ENCODE measurements around the gene VN1R5. TPM values are rescaled to one million over a fixed set of nuclear protein-coding genes. Genes with fewer than 3 reads are reported as not detected.

Gene VN1R5
- total and polyA plus RNA-seq, 2 of the 4 experiments (the other 2 are of a cell fraction), result not detected

DNA sequence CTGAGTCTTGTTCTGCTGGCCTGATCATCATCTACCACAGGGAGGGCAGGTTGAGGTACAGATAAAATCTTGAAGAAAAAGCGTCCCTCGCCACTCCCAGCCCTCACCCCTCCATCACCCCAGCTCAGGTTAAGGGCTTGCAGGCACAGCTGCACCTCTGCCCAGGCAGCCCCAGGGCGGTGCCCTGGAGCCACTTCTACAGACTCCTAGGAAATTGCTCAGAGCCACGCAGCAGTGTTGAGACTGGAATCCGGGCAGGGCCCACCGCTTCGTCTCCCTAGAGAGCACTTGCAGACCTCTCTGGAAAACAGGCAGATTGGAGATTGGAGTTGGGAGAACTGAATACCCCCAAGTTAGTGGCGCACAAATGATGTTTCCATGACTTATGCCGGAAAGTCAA lies 35.3 kb downstream of the VN1R5 start:
- Histone ChIP-seq H2BK20ac (ENCODE audit: low read depth, low read length) (no peak overlapping the region), H3K36me3 (ENCODE audit: control insufficient read depth, insufficient read depth, low read length) (no peaks in the 10 kb centered on the region), H4K91ac (ENCODE audit: insufficient read depth, low read depth, low read length) (no peak overlapping the region), H4K5ac (ENCODE audit: low read depth, low read length) (no peak overlapping the region), H4K8ac (ENCODE audit: low read depth in 2 of 2, low read length in 2 of 2) (no peak overlapping the region), H3K4me2 (ENCODE audit: low read depth, low read length) (no peak overlapping the region), H3K79me1 (ENCODE audit: low read depth in 1 of 2, low read length in 2 of 2) (no peaks in the 10 kb centered on the region), H3K9me3 (ENCODE audit: control insufficient read depth, insufficient read depth, low read length) (peaks cover 5% of the 10 kb centered on the region; the same call in 1 of the 2 replicates), H3K23ac (ENCODE audit: low read depth, low read length) (no peak overlapping the region), H3K9me1 (ENCODE audit: insufficient read depth, low read length) (peaks cover 8% of the 10 kb centered on the region; the same call in 1 of the 2 replicates), H4K20me1 (ENCODE audit: insufficient read depth, low read length) (peaks cover 4% of the 10 kb centered on the region; the same call in 1 of the 2 replicates), H2BK120ac (ENCODE audit: low read depth, low read length) (no peak overlapping the region), H3K18ac (ENCODE audit: low read depth, low read length) (no peak overlapping the region), H3K56ac (ENCODE audit: extremely low read depth, insufficient read depth, low read length) (no peak overlapping the region), H2BK5ac (ENCODE audit: low read depth, low read length, poor library complexity, severe bottlenecking) (no peak overlapping the region), H3K27me3 (ENCODE audit: control insufficient read depth, insufficient read depth, low read length) (no peaks in the 10 kb centered on the region), H2BK15ac (ENCODE audit: low read depth, low read length) (no peak overlapping the region), H3K27ac (ENCODE audit: insufficient read depth, low read length) (no peak overlapping the region), H3K9ac (ENCODE audit: low read depth, low read length) (no peak overlapping the region), H2AK5ac (ENCODE audit: low read depth, low read length) (no peak overlapping the region), H3K4ac (ENCODE audit: low read depth, low read length) (no peak overlapping the region), H3K4me1 (ENCODE audit: control insufficient read depth, insufficient read depth, low read length) (peaks cover 10% of the 10 kb centered on the region), H3K14ac (replicated peaks; ENCODE audit: low read depth, low read length) (no peak overlapping the region), H2AFZ (replicated peaks; ENCODE audit: low read length, poor library complexity) (no peak overlapping the region), H2AK9ac (replicated peaks; ENCODE audit: low read depth, low read length, poor library complexity) (no peak overlapping the region), H3K4me3 (ENCODE audit: insufficient read depth, low read depth, low read length) (no peak overlapping the region)
- ATAC-seq (ENCODE audit: low read depth) (no peak), DNase-seq (no peak)
- dilution Hi-C loops (cut with HindIII; ENCODE audit: low sequenced_read_pairs, unreplicated experiment), result no loop called here
- CTCF ChIA-PET, result no interaction called here
- intact Hi-C loops (cut with micrococcal nuclease), result loop anchor here (10.0 kb wide), 1 partner anchor 186 kb away; the partner anchor contains the start of gene ZNF669
- BruUV-seq (replicated peaks), result no TSS peak
- POLR2A ChIA-PET (ENCODE audit: unreplicated experiment), result no interaction called here
- in situ Hi-C loops (cut with MboI; ENCODE audit: low sequenced_read_pairs), result no loop called here
- no peak for TF ChIP-seq MXI1 (IDR thresholded peaks at IDR 0.05; ENCODE audit: borderline replicate concordance, low read depth, low read length)
- TF ChIP-seq CEBPB (IDR thresholded peaks at IDR 0.05; ENCODE audit: low read depth, low read length), result no peak
- TF ChIP-seq, protein P1, sequence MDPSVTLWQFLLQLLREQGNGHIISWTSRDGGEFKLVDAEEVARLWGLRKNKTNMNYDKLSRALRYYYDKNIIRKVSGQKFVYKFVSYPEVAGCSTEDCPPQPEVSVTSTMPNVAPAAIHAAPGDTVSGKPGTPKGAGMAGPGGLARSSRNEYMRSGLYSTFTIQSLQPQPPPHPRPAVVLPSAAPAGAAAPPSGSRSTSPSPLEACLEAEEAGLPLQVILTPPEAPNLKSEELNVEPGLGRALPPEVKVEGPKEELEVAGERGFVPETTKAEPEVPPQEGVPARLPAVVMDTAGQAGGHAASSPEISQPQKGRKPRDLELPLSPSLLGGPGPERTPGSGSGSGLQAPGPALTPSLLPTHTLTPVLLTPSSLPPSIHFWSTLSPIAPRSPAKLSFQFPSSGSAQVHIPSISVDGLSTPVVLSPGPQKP (IDR thresholded peaks at IDR 0.05; ENCODE audit: borderline replicate concordance, low read depth, low read length), result no peak
- TF ChIP-seq CHD1 (IDR thresholded peaks at IDR 0.05; ENCODE audit: low read depth, low read length), result no peak
- 80% methylated on average over 1 of the region's 9 CpGs; no CpG with 5 or more reads in 1 of the 2 experiments for WGBS, 2 experiments (ENCODE audit: extremely low coverage in 2 of 2, insufficient read length in 1 of 2)
